ENCODE measurements around the gene TNIP1. TPM values are rescaled to one million over a fixed set of nuclear protein-coding genes. Genes with fewer than 3 reads are reported as not detected.

Gene TNIP1
- total RNA-seq, 2 experiments from 2014 or later: 110 to 115 TPM

- Histone ChIP-seq H3K9me3 (ENCODE audit: control insufficient read depth in 1 of 2, insufficient read depth in 1 of 2, low read length in 2 of 2) (no peaks in the 10 kb centered on the region), H3K4me1 (ENCODE audit: insufficient read depth, low read length) (peaks cover 85% of the 10 kb centered on the region), H3K27ac (ENCODE audit: low read depth in 1 of 2, low read length in 2 of 2) (peak overlapping the region in 1 of 2 donors; percentile 68), H3K36me3 (ENCODE audit: insufficient read depth, low read length) (peaks cover 4% of the 10 kb centered on the region), H3K27me3 (ENCODE audit: control insufficient read depth in 1 of 2, insufficient read depth in 2 of 2, low read length in 2 of 2) (no peaks in the 10 kb centered on the region), H3K4me3 (ENCODE audit: low read length) (no peak overlapping the region)
- H3K27ac Mint-ChIP-seq: peak overlapping the region; percentile 87
- intact Hi-C loops (cut with DNase I, micrococcal nuclease): loop anchor here (5.0 to 10.0 kb wide), 2 partner anchors 129 to 672 kb away; partner anchors contain the start of gene ATOX1 (in 1 of the 2)
- peak; percentile 32 to 93 (median 56) for DNase-seq
- no peaks in the 10 kb centered on the region for H3K27me3 Mint-ChIP-seq
- ChIA-PET POLR2A (interaction anchor here (1.2 to 2.3 kb wide), 3 partner anchors 10 to 43 kb away, joined by 3 to 8 read pairs (median 4); no protein-coding TSS in a partner anchor), CTCF (interaction anchor here (0.6 to 2.5 kb wide), 7 partner anchors 16 to 146 kb away, joined by 3 to 9 read pairs (median 5); no protein-coding TSS in a partner anchor)
- peak; percentile 37 for ATAC-seq (ENCODE audit: poor library complexity)
- no peaks in the 10 kb centered on the region for H3K9me3 Mint-ChIP-seq
- no peak for TF ChIP-seq CTCF (IDR thresholded peaks at IDR 0.05)
- H3K4me1 Mint-ChIP-seq (ENCODE audit: low read depth): peaks cover 84% of the 10 kb centered on the region
- peaks cover 19% of the 10 kb centered on the region for H3K36me3 Mint-ChIP-seq (ENCODE audit: low read depth)
- peak overlapping the region; percentile 97 for H3K4me3 Mint-ChIP-seq
Observed at GRCh38 chr5:151083081-151083676, 2.3 kb upstream of the TNIP1 start.

GRCh38 chr5:151082282-151082902 is 1.6 kb upstream of the TNIP1 start:
- ChIA-PET CTCF (interaction anchor here (0.6 to 2.6 kb wide), 7 partner anchors 8 to 129 kb away, joined by 3 to 13 read pairs (median 4); no protein-coding TSS in a partner anchor), POLR2A (interaction anchor here (1.0 to 2.7 kb wide), 15 partner anchors 8 to 169 kb away, joined by 3 to 16 read pairs (median 5); partner anchors contain the start of genes ANXA6 and CCDC69)
- H3K27ac ChIP-seq (ENCODE audit: low read depth in 1 of 2, low read length in 2 of 2): peak overlapping the region in 1 of 2 donors; percentile 68
- H3K27me3 ChIP-seq (ENCODE audit: control insufficient read depth in 1 of 2, insufficient read depth in 2 of 2, low read length in 2 of 2): no peaks in the 10 kb centered on the region
- H3K4me3 ChIP-seq (ENCODE audit: low read length): no peak overlapping the region
- Mint-ChIP-seq H3K9me3 (no peaks in the 10 kb centered on the region), H3K27me3 (no peaks in the 10 kb centered on the region), H3K36me3 (ENCODE audit: low read depth) (peaks cover 27% of the 10 kb centered on the region), H3K4me3 (peak overlapping the region; percentile 97), H3K4me1 (ENCODE audit: low read depth) (peaks cover 88% of the 10 kb centered on the region), H3K27ac (peak overlapping the region; percentile 87)
- peaks cover 88% of the 10 kb centered on the region for H3K4me1 ChIP-seq (ENCODE audit: insufficient read depth, low read length)
- peak; percentile 11 for TF ChIP-seq CTCF (IDR thresholded peaks at IDR 0.05)
- H3K36me3 ChIP-seq (ENCODE audit: insufficient read depth, low read length): peaks cover 11% of the 10 kb centered on the region
- intact Hi-C loops (cut with DNase I, micrococcal nuclease): loop anchor here (5.0 to 10.0 kb wide), 2 partner anchors 130 to 672 kb away; partner anchors contain the start of gene ATOX1 (in 1 of the 2)
- no peak for ATAC-seq (ENCODE audit: poor library complexity)
- DNase-seq: peak in 1 of 14 experiments; percentile 33
- no peaks in the 10 kb centered on the region for H3K9me3 ChIP-seq (ENCODE audit: control insufficient read depth in 1 of 2, insufficient read depth in 1 of 2, low read length in 2 of 2)

- Histone ChIP-seq H3K9me3 (ENCODE audit: control insufficient read depth in 1 of 2, insufficient read depth in 1 of 2, low read length in 2 of 2) (no peaks in the 10 kb centered on the region), H3K36me3 (ENCODE audit: insufficient read depth, low read length) (peaks cover 18% of the 10 kb centered on the region), H3K4me3 (ENCODE audit: low read length) (peak overlapping the region; percentile 85), H3K27me3 (ENCODE audit: control insufficient read depth in 1 of 2, insufficient read depth in 2 of 2, low read length in 2 of 2) (no peaks in the 10 kb centered on the region), H3K4me1 (ENCODE audit: insufficient read depth, low read length) (peaks cover 88% of the 10 kb centered on the region), H3K27ac (ENCODE audit: low read depth in 1 of 2, low read length in 2 of 2) (peak overlapping the region; percentile 97)
- no peaks in the 10 kb centered on the region for H3K9me3 Mint-ChIP-seq
- intact Hi-C loops (cut with DNase I, micrococcal nuclease): loop anchor here (2.0 to 10.0 kb wide), 3 partner anchors 131 to 673 kb away; partner anchors contain the start of genes ATOX1 (in 1 of the 2) and GM2A (in 1 of the 2)
- peak overlapping the region; percentile 97 for H3K4me3 Mint-ChIP-seq
- H3K36me3 Mint-ChIP-seq (ENCODE audit: low read depth): peaks cover 34% of the 10 kb centered on the region
- H3K4me1 Mint-ChIP-seq (ENCODE audit: low read depth): peaks cover 88% of the 10 kb centered on the region
- no peaks in the 10 kb centered on the region for H3K27me3 Mint-ChIP-seq
- POLR2A ChIA-PET: interaction anchor here (0.6 to 2.7 kb wide), 22 partner anchors 9 to 671 kb away, joined by 3 to 16 read pairs (median 4); partner anchors contain the start of genes ANXA6, CCDC69 and RBM22
- DNase-seq: peak in 2 of 14 experiments; percentile 40 to 41
- peak overlapping the region; percentile 87 for H3K27ac Mint-ChIP-seq
- TF ChIP-seq CTCF (IDR thresholded peaks at IDR 0.05): no peak
- ATAC-seq (ENCODE audit: poor library complexity): no peak
- CTCF ChIA-PET: interaction anchor here (0.9 to 2.6 kb wide), 6 partner anchors 9 to 52 kb away, joined by 3 to 13 read pairs (median 4); no protein-coding TSS in a partner anchor
Observed at GRCh38 chr5:151081431-151082281, 822 bp upstream of the TNIP1 start.
